Aorta (tissue), 5 donors: ENCODE measurements around the gene GREM1. TPM values are rescaled to one million over a fixed set of nuclear protein-coding genes. Genes with fewer than 3 reads are reported as not detected.

ENCODE experiments used
- ATAC-seq: fragments of 200-7000 bp; cut with Tn5 transposase; one replicate; pipeline ENCODE4 v1.9.1; 2022; ENCODE audit warnings: moderate library complexity; ENCODE audit not compliant: low FRiP score
- DNase-seq, 2 donors: peaks; one replicate each; pipeline ENCODE4 v3.0.0-alpha.2; 2020
- H3K27ac ChIP-seq, 2 donors: one replicate each; pipeline ENCODE4 v1.5.1; 2013; ENCODE audit warnings: low read length in 2 of 2, mild to moderate bottlenecking in 2 of 2, moderate library complexity in 2 of 2, control low read depth in 1 of 2, inconsistent platforms in 1 of 2, low read depth in 1 of 2
- H3K27me3 ChIP-seq, 2 donors: one replicate each; pipeline ENCODE4 v1.6.1; 2013; ENCODE audit warnings: control low read depth in 1 of 2, low read length in 1 of 2, mild to moderate bottlenecking in 1 of 2, moderate library complexity in 1 of 2; ENCODE audit not compliant: insufficient read depth in 2 of 2, control insufficient read depth in 1 of 2
- H3K36me3 ChIP-seq, 2 donors: one replicate each; pipeline ENCODE4 v1.6.1; 2013; ENCODE audit warnings: control low read depth in 1 of 2, low read length in 1 of 2, mild to moderate bottlenecking in 1 of 2; ENCODE audit not compliant: insufficient read depth in 2 of 2, control insufficient read depth in 1 of 2
- H3K4me1 ChIP-seq, 2 donors: one replicate each; pipeline ENCODE4 v1.6.1; 2013; ENCODE audit warnings: low read length in 2 of 2, control low read depth in 1 of 2, mild to moderate bottlenecking in 1 of 2, moderate library complexity in 1 of 2; ENCODE audit not compliant: insufficient read depth in 2 of 2, control insufficient read depth in 1 of 2
- H3K4me3 ChIP-seq, 2 donors: one replicate each; pipeline ENCODE4 v1.5.1; 2013; ENCODE audit warnings: low read length in 2 of 2, control low read depth in 1 of 2, mild to moderate bottlenecking in 1 of 2
- H3K9me3 ChIP-seq: one replicate; pipeline ENCODE4 v1.6.1; 2013; ENCODE audit warnings: mild to moderate bottlenecking, low read length; ENCODE audit not compliant: control insufficient read depth
- WGBS, 2 donors: extraction: QIAGEN DNeasy Blood & Tissue Kit; methylation state at CpG; one replicate each; pipeline ENCODE4 v1.1.7; 2013; 5-methylcytosine and 5-hydroxymethylcytosine counted together
- intact Hi-C, 2 donors: fragments of 100-400 bp; cut with DNase I; formaldehyde crosslinking; loops; one replicate each; pipeline versions ENCODE4 v1.14.2 to v1.15.0; 2022
- polyA plus RNA-seq, 2 donors: library from polyadenylated mRNA; stranded (reverse); fragments of 200-250 nt; gene quantifications; one replicate each; pipeline ENCODE4 v1.2.3, GENCODE V29; 2013
- total RNA-seq, 2 donors: library from RNA; stranded (reverse); fragmentation: NEBNext Ultra II Directional; extraction: Animal tissue kit (Norgen Biotek cat#: 25700); gene quantifications; one replicate each; pipeline ENCODE4 v1.2.1, GENCODE V29; 2021
- donor health status: healthy with polysubstance abuse.
- donor health status: Bipolar disorder and iron deficiency.
- donor health status: DM: no; HTN: no; CAD: no.
- donor health status: DM: no; HTN: no; CAD: no.
- donor health status: DM: yes; HTN: yes; CAD: no.

Gene GREM1
- total and polyA plus RNA-seq, 4 donors: under 0.01 to 35.5 (median 15.1) TPM

GRCh38 chr15:32677238-32677750 is 40.5 kb upstream of the GREM1 start:
- Histone ChIP-seq H3K27me3 (no peaks in the 10 kb centered on the region), H3K9me3 (no peaks in the 10 kb centered on the region), H3K27ac (no peak overlapping the region), H3K4me1 (no peaks in the 10 kb centered on the region), H3K4me3 (no peak overlapping the region), H3K36me3 (no peaks in the 10 kb centered on the region)
- intact Hi-C loops: no loop called here
- DNase-seq (no peak), ATAC-seq (peak; percentile 61)
- 76 to 84% methylated on average over 5 of the region's 5 CpGs for WGBS, 2 donors

GRCh38 chr15:32679298-32679690 is 38.5 kb upstream of the GREM1 start:
- Histone ChIP-seq H3K27ac (no peak overlapping the region), H3K4me1 (peaks cover 0 to 4% of the 10 kb centered on the region in 2 donors), H3K36me3 (no peaks in the 10 kb centered on the region), H3K27me3 (no peaks in the 10 kb centered on the region), H3K9me3 (peaks cover 2% of the 10 kb centered on the region), H3K4me3 (no peak overlapping the region)
- intact Hi-C loops: no loop called here
- DNase-seq (no peak), ATAC-seq (no peak)
- 95 to 96% methylated on average over 4 of the region's 4 CpGs for WGBS, 2 donors

- DNase-seq (no peak), ATAC-seq (no peak)
- Histone ChIP-seq H3K4me1 (peaks cover 0 to 4% of the 10 kb centered on the region in 2 donors), H3K4me3 (no peak overlapping the region), H3K36me3 (no peaks in the 10 kb centered on the region), H3K27me3 (no peaks in the 10 kb centered on the region), H3K9me3 (peaks cover 2% of the 10 kb centered on the region), H3K27ac (no peak overlapping the region)
- 55 to 62% methylated on average over 3 of the region's 3 CpGs for WGBS, 2 donors
- intact Hi-C loops: no loop called here
Observed at GRCh38 chr15:32682569-32682968, 35.2 kb upstream of the GREM1 start.

- Histone ChIP-seq H3K4me3 (no peak overlapping the region), H3K36me3 (no peaks in the 10 kb centered on the region), H3K27ac (no peak overlapping the region), H3K27me3 (no peaks in the 10 kb centered on the region), H3K4me1 (peaks cover 0 to 4% of the 10 kb centered on the region in 2 donors), H3K9me3 (peaks cover 2% of the 10 kb centered on the region)
- no peak for ATAC-seq
- no peak for DNase-seq
- intact Hi-C loops: no loop called here
- WGBS, 2 donors: 94 to 96% methylated on average over 2 of the region's 2 CpGs
Observed at GRCh38 chr15:32682977-32683630, 34.7 kb upstream of the GREM1 start.

DNA sequence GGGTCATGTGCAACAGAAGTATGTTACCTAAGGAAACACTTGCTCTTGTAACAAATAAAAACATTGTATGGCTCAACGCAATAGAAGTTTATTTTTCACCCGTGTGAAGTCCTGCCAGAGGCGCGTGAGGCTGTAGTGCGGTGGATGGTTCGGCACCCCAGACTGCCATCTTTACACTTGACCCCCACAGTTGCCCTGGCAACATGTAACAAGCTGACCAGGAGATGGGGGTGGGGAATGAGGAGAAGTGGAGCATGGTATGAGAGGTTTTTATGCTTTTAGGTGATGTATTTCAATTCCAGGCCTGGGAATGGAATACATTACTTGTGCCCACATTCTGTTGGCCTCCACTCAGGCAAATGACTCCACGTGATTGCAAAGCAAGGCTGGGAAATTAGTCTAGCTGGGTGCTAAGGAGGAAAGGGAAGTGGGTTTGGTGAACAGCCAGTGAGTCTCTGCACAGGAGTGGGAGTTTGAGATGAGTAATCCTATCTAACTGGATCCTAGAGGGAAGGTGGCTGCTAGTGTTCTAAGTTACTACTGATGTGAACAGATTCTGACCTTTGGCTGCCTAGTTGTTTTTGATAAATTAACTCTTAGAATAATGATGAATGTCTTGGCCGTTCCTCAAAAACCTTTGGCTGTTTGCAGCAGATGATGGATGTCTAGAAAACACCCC is 33.8 kb upstream of the GREM1 start:
- peak; percentile 52 for ATAC-seq
- Histone ChIP-seq H3K36me3 (no peaks in the 10 kb centered on the region), H3K27ac (no peak overlapping the region), H3K9me3 (peaks cover 2% of the 10 kb centered on the region), H3K4me3 (no peak overlapping the region), H3K4me1 (peaks cover 0 to 4% of the 10 kb centered on the region in 2 donors), H3K27me3 (no peaks in the 10 kb centered on the region)
- 71 to 76% methylated on average over 8 of the region's 8 CpGs for WGBS, 2 donors
- intact Hi-C loops: no loop called here
- peak in 1 of 2 donors; percentile 67 for DNase-seq

DNA sequence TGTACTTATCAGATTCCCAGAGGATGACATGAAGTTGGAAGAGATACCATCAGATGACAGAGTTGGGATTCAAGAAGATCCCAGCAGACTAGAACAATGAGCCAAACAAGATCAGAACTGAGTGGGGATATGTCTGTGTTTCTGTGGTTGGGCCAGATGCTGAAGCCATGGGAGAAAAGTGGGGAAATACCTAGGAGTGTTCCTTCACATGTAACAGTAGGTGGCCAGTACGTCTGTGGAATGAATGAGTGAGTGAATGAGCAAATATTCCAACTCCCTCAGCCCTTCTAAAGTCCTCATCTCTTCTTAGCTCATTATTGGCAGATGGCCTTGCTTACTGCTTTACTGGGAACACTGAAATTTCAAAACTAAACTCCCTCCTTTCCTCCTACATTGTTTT is 32.2 kb upstream of the GREM1 start:
- Histone ChIP-seq H3K27me3 (no peaks in the 10 kb centered on the region), H3K9me3 (peaks cover 2% of the 10 kb centered on the region), H3K4me3 (no peak overlapping the region), H3K4me1 (peaks cover 0 to 4% of the 10 kb centered on the region in 2 donors), H3K27ac (no peak overlapping the region), H3K36me3 (no peaks in the 10 kb centered on the region)
- ATAC-seq: peak; percentile 45
- intact Hi-C loops: no loop called here
- WGBS, 2 donors: 56 to 71% methylated on average over 1 of the region's 1 CpG
- DNase-seq: no peak

DNA sequence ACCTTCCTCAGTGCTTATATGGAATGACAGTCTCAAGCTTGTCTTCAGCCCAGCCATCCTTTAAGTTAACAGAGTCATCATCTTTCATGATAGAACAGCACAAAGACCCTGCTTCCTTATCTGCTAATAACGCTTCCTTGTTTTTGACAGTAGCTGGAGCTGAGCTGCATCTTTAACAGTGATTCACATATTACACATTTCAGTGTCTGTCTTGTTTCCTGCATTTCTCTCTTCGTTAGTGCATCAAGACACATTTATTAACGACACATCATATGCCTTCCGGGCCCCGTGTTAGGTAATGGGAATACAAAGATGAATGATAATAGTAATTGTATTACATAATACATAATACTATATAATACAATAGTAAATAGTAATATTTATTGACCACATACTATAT is 30.2 kb upstream of the GREM1 start:
- Histone ChIP-seq H3K36me3 (no peaks in the 10 kb centered on the region), H3K9me3 (peaks cover 2% of the 10 kb centered on the region), H3K4me3 (no peak overlapping the region), H3K4me1 (peaks cover 0 to 2% of the 10 kb centered on the region in 2 donors), H3K27ac (no peak overlapping the region), H3K27me3 (no peaks in the 10 kb centered on the region)
- ATAC-seq: no peak
- 94 to 96% methylated on average over 5 of the region's 5 CpGs for WGBS, 2 donors
- no peak for DNase-seq
- intact Hi-C loops: no loop called here

DNA sequence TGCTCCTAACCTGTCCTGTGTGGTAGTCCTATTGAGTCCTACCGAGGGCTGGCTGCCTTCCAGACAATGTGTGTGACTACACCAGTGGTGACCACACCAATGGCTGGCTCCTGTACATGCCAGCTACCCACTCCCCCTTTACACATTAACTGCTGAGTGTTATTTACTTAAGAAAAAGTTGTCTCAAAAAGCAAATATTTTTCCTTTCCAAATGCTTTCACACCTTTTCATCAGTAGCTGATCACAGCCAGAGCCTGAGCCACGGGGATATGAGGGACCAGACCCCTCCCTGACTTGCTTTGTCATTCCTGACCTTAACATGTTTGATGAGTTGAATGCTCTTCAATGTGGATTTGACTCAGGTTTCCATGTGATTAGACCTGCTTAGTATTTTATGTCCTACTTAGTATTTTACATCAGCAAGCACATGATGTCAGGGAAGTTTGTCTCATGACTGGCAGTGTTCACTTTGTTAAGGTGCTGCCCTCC is 29.6 kb upstream of the GREM1 start:
- H3K4me3 ChIP-seq: no peak overlapping the region
- DNase-seq (no peak), ATAC-seq (no peak)
- 44 to 58% methylated on average over 2 of the region's 2 CpGs for WGBS, 2 donors
- H3K4me1 ChIP-seq: no peaks in the 10 kb centered on the region
- H3K27ac ChIP-seq: no peak overlapping the region
- peaks cover 2% of the 10 kb centered on the region for H3K9me3 ChIP-seq
- H3K27me3 ChIP-seq: no peaks in the 10 kb centered on the region
- intact Hi-C loops: no loop called here
- no peaks in the 10 kb centered on the region for H3K36me3 ChIP-seq
